Measurements from ENCODE around the gene CACFD1. TPM values are rescaled to one million over a fixed set of nuclear protein-coding genes. Genes with fewer than 3 reads are reported as not detected.

The CACFD1 gene
- total and polyA plus RNA-seq, 2 of the 13 experiments (the other 11 are each of a cell fraction or from before 2014, with no cell fraction given) = 13.8 to 14.6 TPM

DNA sequence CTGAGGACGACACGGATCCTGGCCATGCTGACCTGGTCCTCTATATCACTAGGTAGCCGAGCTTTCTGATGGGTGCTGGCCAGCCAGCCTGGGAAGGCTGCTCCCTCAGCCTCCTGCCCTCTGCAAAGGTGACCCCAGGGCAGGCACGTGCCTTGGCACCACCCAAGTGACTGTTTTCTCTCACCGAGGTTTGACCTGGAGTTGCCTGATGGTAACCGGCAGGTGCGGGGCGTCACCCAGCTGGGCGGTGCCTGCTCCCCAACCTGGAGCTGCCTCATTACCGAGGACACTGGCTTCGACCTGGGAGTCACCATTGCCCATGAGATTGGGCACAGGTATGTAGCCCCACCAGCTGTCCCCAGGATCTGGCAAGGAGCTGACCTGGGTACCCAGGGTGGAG is 33.8 kb upstream of the CACFD1 start:
- intact Hi-C loops (cut with micrococcal nuclease; ENCODE audit: unreplicated experiment) (no loop called here), in situ Hi-C loops (cut with HindIII; ENCODE audit: extremely low pct_ligation_motif_present, low pct_unique_long_range_greater_than_20kb) (no loop called here)
- H4K20me1 ChIP-seq (ENCODE audit: insufficient read depth, low read length) = no peaks in the 10 kb centered on the region
- H3K27ac ChIP-seq (ENCODE audit: extremely low read length, insufficient read depth, low read length) = no peak overlapping the region
- no peak overlapping the region for H2AFZ ChIP-seq (ENCODE audit: low read length)
- H3K4me1 ChIP-seq (ENCODE audit: insufficient read depth, low read length) = peaks cover 57% of the 10 kb centered on the region
- no peak overlapping the region for H3K9ac ChIP-seq (ENCODE audit: insufficient read depth, low read depth, low read length)
- no peaks in the 10 kb centered on the region for H3K9me3 ChIP-seq (ENCODE audit: low read length)
- ChIA-PET CTCF (ENCODE audit: low intra/inter-chr PET ratio, low total read pairs) (no interaction called here), POLR2A (no interaction called here)
- WGBS (ENCODE audit: low lambda C conversion rate) = 80% methylated on average over 2 of the region's 11 CpGs
- H3K27me3 ChIP-seq (ENCODE audit: control insufficient read depth in 1 of 2, insufficient read depth in 2 of 2, low read length in 2 of 2) = no peaks in the 10 kb centered on the region; a peak in 1 of 5 replicates
- no TSS peak for BruUV-seq (replicated peaks)
- H3K36me3 ChIP-seq (replicated peaks in 1 of 2; ENCODE audit: control insufficient read depth in 1 of 2, insufficient read depth in 2 of 2, low read length in 2 of 2) = no peaks in the 10 kb centered on the region
- ATAC-seq (no peak), FAIRE-seq (no peak), DNase-seq (ENCODE audit: low spot score) (no peak)
- TF ChIP-seq NCOA5 (CRISPR knock-in tag; IDR thresholded peaks at IDR 0.05) = no peak
- TF ChIP-seq, protein P1, sequence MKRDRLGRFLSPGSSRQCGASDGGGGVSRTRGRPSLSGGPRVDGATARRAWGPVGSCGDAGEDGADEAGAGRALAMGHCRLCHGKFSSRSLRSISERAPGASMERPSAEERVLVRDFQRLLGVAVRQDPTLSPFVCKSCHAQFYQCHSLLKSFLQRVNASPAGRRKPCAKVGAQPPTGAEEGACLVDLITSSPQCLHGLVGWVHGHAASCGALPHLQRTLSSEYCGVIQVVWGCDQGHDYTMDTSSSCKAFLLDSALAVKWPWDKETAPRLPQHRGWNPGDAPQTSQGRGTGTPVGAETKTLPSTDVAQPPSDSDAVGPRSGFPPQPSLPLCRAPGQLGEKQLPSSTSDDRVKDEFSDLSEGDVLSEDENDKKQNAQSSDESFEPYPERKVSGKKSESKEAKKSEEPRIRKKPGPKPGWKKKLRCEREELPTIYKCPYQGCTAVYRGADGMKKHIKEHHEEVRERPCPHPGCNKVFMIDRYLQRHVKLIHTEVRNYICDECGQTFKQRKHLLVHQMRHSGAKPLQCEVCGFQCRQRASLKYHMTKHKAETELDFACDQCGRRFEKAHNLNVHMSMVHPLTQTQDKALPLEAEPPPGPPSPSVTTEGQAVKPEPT (CRISPR knock-in tag; IDR thresholded peaks at IDR 0.05; ENCODE audit: low read depth) = no peak
- no peak for TF ChIP-seq TEAD2 (CRISPR knock-in tag; IDR thresholded peaks at IDR 0.05)
- TF ChIP-seq RAD21 (CRISPR knock-in tag; IDR thresholded peaks at IDR 0.05) = no peak
- no peak for TF ChIP-seq MATR3 (CRISPR knock-in tag; IDR thresholded peaks at IDR 0.05)
- no peak for TF ChIP-seq ZNF609 (CRISPR knock-in tag; IDR thresholded peaks at IDR 0.05; ENCODE audit: borderline replicate concordance)
- no peak for TF ChIP-seq HMG20A (CRISPR knock-in tag; IDR thresholded peaks at IDR 0.05; ENCODE audit: borderline replicate concordance)
- no peak for TF ChIP-seq ZFP82 (CRISPR knock-in tag; IDR thresholded peaks at IDR 0.05; ENCODE audit: borderline replicate concordance)
- no peak for TF ChIP-seq ZNF207 (IDR thresholded peaks at IDR 0.05; ENCODE audit: borderline replicate concordance)
- no peak for TF ChIP-seq ZNF20 (CRISPR knock-in tag; IDR thresholded peaks at IDR 0.05)
- no peak overlapping the region for H3K4me2 ChIP-seq (ENCODE audit: low read depth, low read length)
- H3K4me3 ChIP-seq (replicated peaks in 1 of 3; ENCODE audit: insufficient read depth in 1 of 3, low read depth in 2 of 3, low read length in 3 of 3) = no peak overlapping the region
- no peaks in the 10 kb centered on the region for H3K79me2 ChIP-seq (ENCODE audit: insufficient read depth, low read length)

Data from HepG2 (cell line).